Stimulated activated naive B cell treated with anti-CD40 and anti-IgM and Interleukin-4, amounts not matched to agents 10 μg/mL and 1 μg/mL and 100 μg/mL, for 72 hours (primary cell): ENCODE results near the gene PTDSS2.
A peak's percentile ranks its signal among the peaks of the same experiment; 100 is the strongest.
"Not testable (repeated sequence)": the region's sequence is repeated elsewhere in the genome, so short reads cannot be mapped to it uniquely, and the experiment has no call there.

ENCODE experiments used
- ATAC-seq, 2 donors: fragments of 150-1000 bp; cut with Tn5 transposase; replicated peaks; 2 replicates each; pipeline ENCODE4 v1.10.0; 2021; ENCODE audit warnings: moderate library complexity in 1 of 2
- DNase-seq: peaks from one replicate; pipeline ENCODE4 v3.0.0; 2021
- H3K27ac Mint-ChIP-seq: one replicate; pipeline ENCODE4 v1.8.0; 2022; ENCODE audit warnings: mild to moderate bottlenecking, mixed read lengths
- H3K27me3 Mint-ChIP-seq, 2 donors: one replicate each; pipeline ENCODE4 v1.8.0; 2022; ENCODE audit warnings: mixed read lengths in 2 of 2
- H3K36me3 Mint-ChIP-seq, 2 donors: one replicate each; pipeline ENCODE4 v1.8.0; 2022; ENCODE audit warnings: mixed read lengths in 2 of 2, mild to moderate bottlenecking in 1 of 2
- H3K4me1 Mint-ChIP-seq, 2 donors: one replicate each; pipeline ENCODE4 v1.8.0; 2022; ENCODE audit warnings: mixed read lengths in 2 of 2, mild to moderate bottlenecking in 1 of 2
- H3K4me3 Mint-ChIP-seq, 2 donors: one replicate each; pipeline ENCODE4 v1.8.0; 2022; ENCODE audit warnings: mild to moderate bottlenecking in 2 of 2, mixed read lengths in 2 of 2, moderate library complexity in 1 of 2
- H3K9me3 Mint-ChIP-seq, 2 donors: one replicate each; pipeline ENCODE4 v1.8.0; 2022; ENCODE audit warnings: mixed read lengths in 2 of 2, mild to moderate bottlenecking in 1 of 2

The PTDSS2 gene

DNA sequence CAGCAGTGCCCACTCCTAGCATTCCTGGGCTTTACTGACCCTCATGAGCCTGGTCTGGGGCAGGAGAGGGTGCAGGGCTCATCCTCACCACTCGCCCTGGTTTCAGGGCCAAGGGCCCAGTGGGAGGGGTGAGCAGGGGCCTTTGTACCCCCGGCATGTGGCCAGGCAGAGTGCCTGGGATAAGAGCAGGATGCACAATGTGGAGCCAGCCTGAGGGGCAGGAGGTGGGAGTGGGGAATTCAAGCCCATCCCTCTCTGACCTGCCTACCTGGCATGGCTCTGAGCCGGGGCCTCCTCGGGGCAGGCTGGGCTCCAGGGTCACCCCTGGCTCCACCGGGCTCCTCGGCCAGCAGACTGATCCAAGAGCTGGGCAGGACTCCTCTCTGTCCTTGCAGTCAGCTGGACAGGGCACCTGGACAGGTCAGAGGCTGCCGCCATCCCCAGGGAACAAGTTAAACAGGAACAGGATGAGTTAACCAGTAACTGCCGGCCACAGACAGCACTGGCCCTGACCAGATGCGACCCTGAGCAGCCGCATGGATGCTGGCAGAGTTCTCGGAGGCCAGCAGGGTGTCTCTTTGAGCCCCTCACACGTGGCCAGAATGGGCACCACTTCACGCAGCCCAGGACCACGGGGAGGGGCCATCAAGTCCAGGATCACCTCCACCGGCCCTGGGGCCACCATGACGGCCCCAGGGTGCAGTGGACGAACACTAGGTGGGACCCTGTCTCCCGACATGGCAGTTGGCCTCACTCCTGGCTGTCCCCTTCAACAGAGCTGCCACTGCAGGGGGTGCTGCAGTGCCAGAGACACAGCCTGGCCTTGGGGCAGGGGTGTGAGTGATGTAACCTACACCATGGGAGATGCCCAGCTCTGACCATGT is 40.2 kb upstream of the PTDSS2 start:
- DNase-seq, result no peak
- Mint-ChIP-seq H3K4me1 (peaks cover 14 to 21% of the 10 kb centered on the region in 2 donors), H3K9me3 (no peaks in the 10 kb centered on the region), H3K27me3 (peaks cover 4 to 6% of the 10 kb centered on the region in 2 donors), H3K36me3 (peaks cover 0 to 4% of the 10 kb centered on the region in 2 donors), H3K27ac (no peak overlapping the region), H3K4me3 (no peak overlapping the region)
- ATAC-seq, result no peak

DNA sequence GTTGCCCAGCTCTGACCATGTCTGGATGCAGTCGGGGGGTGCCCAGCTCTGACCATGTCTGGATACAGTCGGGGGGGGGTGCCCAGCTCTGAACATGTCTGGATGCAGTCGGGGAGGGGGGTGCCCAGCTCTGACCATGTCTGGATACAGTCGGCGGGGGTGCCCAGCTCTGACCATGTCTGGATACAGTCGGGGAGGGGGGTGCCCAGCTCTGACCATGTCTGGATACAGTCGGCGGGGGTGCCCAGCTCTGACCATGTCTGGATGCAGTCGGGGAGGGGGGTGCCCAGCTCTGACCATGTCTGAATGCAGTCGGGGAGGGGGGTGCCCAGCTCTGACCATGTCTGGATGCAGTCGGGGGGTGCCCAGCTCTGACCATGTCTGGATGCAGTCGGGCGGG is 39.4 kb upstream of the PTDSS2 start:
- H3K27me3 Mint-ChIP-seq, H3K27ac Mint-ChIP-seq, H3K36me3 Mint-ChIP-seq, DNase-seq, H3K9me3 Mint-ChIP-seq, ATAC-seq, H3K4me3 Mint-ChIP-seq: not testable (repeated sequence)
- H3K4me1 Mint-ChIP-seq, result peaks cover 18 to 30% of the 10 kb centered on the region in 2 donors

DNA sequence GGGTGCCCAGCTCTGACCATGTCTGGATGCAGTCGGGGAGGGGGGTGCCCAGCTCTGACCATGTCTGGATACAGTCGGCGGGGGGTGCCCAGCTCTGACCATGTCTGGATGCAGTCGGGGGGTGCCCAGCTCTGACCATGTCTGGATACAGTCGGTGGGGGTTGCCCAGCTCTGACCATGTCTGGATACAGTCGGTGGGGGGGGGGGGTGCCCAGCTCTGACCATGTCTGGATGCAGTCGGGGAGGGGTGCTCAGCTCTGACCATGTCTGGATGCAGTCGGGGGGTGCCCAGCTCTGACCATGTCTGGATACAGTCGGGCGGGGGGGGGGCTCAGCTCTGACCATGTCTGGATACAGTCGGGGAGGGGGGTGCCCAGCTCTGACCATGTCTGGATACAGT is 38.6 kb upstream of the PTDSS2 start:
- peaks cover 23 to 38% of the 10 kb centered on the region in 2 donors for H3K4me1 Mint-ChIP-seq
- DNase-seq, H3K4me3 Mint-ChIP-seq, H3K27me3 Mint-ChIP-seq, H3K27ac Mint-ChIP-seq, H3K9me3 Mint-ChIP-seq, H3K36me3 Mint-ChIP-seq, ATAC-seq: not testable (repeated sequence)

GRCh38 chr11:412641-413119 is 37.4 kb upstream of the PTDSS2 start:
- peaks cover 25 to 37% of the 10 kb centered on the region in 2 donors for H3K4me1 Mint-ChIP-seq
- H3K27ac Mint-ChIP-seq, result no peak overlapping the region
- H3K9me3 Mint-ChIP-seq, result no peaks in the 10 kb centered on the region
- DNase-seq (no peak), ATAC-seq (no peak)
- no peaks in the 10 kb centered on the region for H3K36me3 Mint-ChIP-seq
- no peak overlapping the region for H3K4me3 Mint-ChIP-seq
- peaks cover 0 to 2% of the 10 kb centered on the region in 2 donors for H3K27me3 Mint-ChIP-seq

DNA sequence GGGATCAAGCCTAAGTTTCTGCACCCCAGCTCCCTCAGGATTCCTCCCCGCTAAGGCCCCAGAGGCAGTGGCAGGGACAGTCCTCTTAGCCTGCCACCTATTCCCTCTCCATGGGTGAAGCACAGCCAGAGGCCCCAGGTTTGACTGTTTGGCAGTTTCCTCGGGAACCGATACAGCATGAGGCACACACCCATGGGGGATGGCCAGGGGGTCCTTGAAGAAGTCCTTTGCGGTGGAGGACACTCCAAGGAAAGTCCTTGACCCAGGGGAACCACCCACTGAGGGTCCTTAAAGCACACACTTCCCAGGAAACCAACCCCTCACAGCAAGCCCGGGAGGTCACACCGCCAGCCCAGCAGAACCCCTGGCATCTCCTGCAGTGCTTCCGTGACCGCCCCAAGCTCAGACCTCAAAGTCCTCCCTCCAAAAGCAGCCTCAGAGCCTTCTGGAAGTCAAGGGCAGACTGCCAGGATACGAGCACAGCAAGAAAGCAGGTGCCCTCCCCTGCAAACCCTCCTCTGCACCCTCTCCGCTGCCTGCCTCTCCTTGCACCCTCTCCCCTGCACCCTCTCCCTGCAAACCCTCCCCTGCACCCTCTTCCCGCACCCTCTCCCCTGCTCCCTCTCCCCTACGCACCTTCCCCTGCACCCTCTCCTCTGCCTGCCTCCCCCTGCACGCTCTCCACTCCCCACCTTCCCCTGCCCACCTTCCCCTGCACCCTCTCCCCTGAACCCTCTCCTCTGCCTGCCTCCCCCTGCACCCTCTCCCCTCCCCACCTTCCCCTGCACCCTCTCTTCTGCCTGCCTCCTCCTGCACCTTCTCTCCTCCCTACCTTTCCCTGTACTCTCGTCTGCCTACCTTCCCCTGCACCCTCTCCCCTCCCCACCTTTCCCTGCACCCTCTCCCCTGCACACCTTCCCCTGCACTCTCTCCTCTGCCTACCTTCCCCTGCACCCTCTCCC is 36.7 kb upstream of the PTDSS2 start:
- Mint-ChIP-seq H3K36me3 (no peaks in the 10 kb centered on the region), H3K4me1 (peaks cover 27 to 36% of the 10 kb centered on the region in 2 donors), H3K27me3 (peaks cover 0 to 10% of the 10 kb centered on the region in 2 donors), H3K27ac (no peak overlapping the region), H3K9me3 (no peaks in the 10 kb centered on the region), H3K4me3 (peak overlapping the region in 1 of 2 donors; percentile 36)
- DNase-seq (no peak), ATAC-seq (no peak)

GRCh38 chr11:414318-414857 is 35.7 kb upstream of the PTDSS2 start:
- Mint-ChIP-seq H3K27ac (no peak overlapping the region), H3K36me3 (no peaks in the 10 kb centered on the region), H3K9me3 (no peaks in the 10 kb centered on the region), H3K27me3 (peaks cover 0 to 16% of the 10 kb centered on the region in 2 donors), H3K4me1 (peaks cover 27 to 36% of the 10 kb centered on the region in 2 donors), H3K4me3 (peak overlapping the region; percentile 67 to 82)
- ATAC-seq, result peak; percentile 42 to 47
- DNase-seq, result no peak

- H3K4me1 Mint-ChIP-seq, result peaks cover 27 to 36% of the 10 kb centered on the region in 2 donors
- peak overlapping the region in 1 of 2 donors; percentile 67 for H3K4me3 Mint-ChIP-seq
- H3K36me3 Mint-ChIP-seq, result no peaks in the 10 kb centered on the region
- H3K27me3 Mint-ChIP-seq, result peaks cover 0 to 16% of the 10 kb centered on the region in 2 donors
- peak overlapping the region; percentile 42 for H3K27ac Mint-ChIP-seq
- DNase-seq, result no peak
- no peaks in the 10 kb centered on the region for H3K9me3 Mint-ChIP-seq
- ATAC-seq, result no peak
These were observed 34.4 kb upstream of the PTDSS2 start for GRCh38 chr11:415640-416041.

DNA sequence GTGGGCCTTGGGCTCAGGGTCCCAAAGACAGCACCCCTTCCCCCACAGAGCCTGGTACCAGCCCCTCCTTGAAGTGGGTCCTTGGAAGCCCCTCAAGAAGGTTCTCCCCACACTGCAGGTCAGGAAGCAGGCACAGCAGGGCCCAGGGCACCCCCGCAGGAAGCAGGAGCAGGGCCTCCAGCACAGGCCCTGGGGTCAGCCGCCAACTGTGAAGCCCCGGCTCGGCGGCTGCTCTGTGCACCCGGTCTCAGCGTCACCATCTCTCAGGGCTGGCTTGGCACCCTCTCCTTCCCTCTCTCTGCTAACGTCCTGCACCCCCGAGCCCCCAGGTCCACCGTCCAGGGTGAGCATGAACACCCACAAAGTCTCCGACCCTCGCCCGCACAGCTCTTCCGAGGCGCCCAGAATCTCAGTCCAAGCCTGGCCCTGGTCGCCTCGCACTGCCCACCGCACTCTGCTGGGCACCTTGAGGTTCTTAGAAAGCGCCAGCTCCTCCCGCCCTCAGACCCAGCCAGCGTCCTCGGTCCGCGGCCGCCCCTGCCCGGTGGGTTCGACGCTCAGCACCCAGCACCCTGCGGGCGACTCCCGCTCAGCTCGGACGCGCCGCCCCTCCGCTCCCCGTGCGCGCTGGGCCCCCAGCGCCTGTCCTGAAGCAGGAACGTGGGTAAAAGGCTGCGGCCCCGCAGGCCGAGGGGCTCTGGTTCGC is 33.9 kb upstream of the PTDSS2 start:
- ATAC-seq (peak; percentile 2 to 6), DNase-seq (no peak)
- Mint-ChIP-seq H3K27ac (peak overlapping the region; percentile 42), H3K4me3 (peak overlapping the region; percentile 30 to 54), H3K4me1 (peaks cover 27 to 36% of the 10 kb centered on the region in 2 donors), H3K9me3 (no peaks in the 10 kb centered on the region), H3K36me3 (no peaks in the 10 kb centered on the region), H3K27me3 (peaks cover 0 to 16% of the 10 kb centered on the region in 2 donors)

GRCh38 chr11:416757-417621 is 33.1 kb upstream of the PTDSS2 start:
- H3K27me3 Mint-ChIP-seq, result peaks cover 0 to 16% of the 10 kb centered on the region in 2 donors
- H3K4me1 Mint-ChIP-seq, result peaks cover 27 to 36% of the 10 kb centered on the region in 2 donors
- no peaks in the 10 kb centered on the region for H3K9me3 Mint-ChIP-seq
- H3K4me3 Mint-ChIP-seq, result peak overlapping the region; percentile 36 to 75
- H3K27ac Mint-ChIP-seq, result no peak overlapping the region
- DNase-seq (no peak), ATAC-seq (peak; percentile 45 to 51)
- H3K36me3 Mint-ChIP-seq, result no peaks in the 10 kb centered on the region

- Mint-ChIP-seq H3K36me3 (no peaks in the 10 kb centered on the region), H3K27ac (no peak overlapping the region), H3K9me3 (no peaks in the 10 kb centered on the region), H3K27me3 (peaks cover 0 to 16% of the 10 kb centered on the region in 2 donors), H3K4me1 (peaks cover 27 to 36% of the 10 kb centered on the region in 2 donors), H3K4me3 (peak overlapping the region; percentile 66 to 69)
- ATAC-seq (no peak), DNase-seq (no peak)
These were observed 32.3 kb upstream of the PTDSS2 start for GRCh38 chr11:417652-418342.

DNA sequence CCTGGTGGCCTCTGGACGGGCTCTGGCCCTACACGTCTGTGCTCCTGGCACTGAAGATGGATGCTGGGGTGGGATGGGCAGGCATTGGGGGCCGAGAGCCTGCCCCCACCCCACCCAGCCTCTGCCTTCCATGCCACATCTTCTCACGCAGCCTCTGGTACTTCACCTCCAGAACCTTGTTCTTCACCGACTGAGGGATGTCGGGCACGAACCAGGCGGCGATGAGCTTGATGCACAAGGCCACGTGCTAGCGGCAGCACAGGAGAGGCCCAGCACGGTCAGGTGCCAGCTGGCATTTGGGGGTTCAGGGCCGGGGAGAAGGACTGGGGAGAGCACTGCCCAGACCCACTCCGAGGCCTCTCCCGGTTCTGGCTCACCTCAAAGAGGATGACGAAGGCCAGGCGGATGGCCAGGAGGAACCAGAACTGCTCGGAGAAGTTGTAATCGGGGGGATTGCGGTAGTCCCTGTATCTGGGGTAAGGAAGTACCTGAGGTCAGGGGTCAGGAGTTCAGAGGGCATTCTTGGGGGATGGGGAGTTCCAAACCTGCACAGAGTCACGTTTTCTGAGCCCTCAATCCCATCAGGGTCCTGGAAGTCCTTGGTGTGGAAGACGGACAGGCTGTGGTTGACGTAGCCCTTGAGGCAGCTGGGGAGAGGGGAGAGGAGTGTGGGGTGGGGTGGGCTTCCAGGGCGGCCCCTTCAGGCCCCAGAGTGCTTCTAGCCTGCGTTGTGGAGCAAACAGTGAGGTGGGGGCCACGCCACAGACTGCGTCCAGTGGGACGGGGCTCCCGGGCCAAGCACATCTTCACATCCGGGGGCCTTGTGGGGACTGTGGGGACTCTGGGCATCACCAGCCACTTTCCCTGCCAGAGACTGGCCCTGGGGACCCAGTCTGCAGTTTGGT is 31.5 kb upstream of the PTDSS2 start:
- Mint-ChIP-seq H3K27me3 (peaks cover 0 to 16% of the 10 kb centered on the region in 2 donors), H3K9me3 (no peaks in the 10 kb centered on the region), H3K36me3 (no peaks in the 10 kb centered on the region), H3K27ac (no peak overlapping the region), H3K4me1 (peaks cover 22 to 31% of the 10 kb centered on the region in 2 donors), H3K4me3 (no peak overlapping the region)
- DNase-seq (no peak), ATAC-seq (no peak)
